ENCODE results near the gene SLC2A13.
"Not testable (repeated sequence)": the region's sequence is repeated elsewhere in the genome, so short reads cannot be mapped to it uniquely, and the experiment has no call there.

Gene SLC2A13

DNA sequence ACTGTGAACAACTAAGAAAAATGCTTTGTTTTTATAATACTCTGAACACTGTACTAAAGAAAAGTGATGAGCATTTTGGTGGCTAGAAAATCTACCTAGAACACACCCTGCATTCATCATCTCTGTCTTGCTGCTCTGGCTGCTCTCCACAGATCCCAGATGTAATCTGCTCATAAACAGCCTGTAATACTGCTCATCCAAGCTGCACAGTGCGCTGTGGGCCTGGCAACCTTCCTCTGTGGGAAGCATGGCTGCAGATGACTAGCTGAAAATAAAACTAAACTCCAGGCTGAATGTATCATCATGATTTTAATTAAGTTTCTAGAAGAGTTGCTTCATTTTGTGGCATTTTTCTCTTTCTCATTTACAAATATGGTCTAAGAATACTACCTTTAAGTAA lies 200.7 kb downstream of the SLC2A13 start:
- no peaks in the 10 kb centered on the region for H3K27me3 ChIP-seq (ENCODE audit: insufficient read depth, low read depth, severe bottlenecking)
- H3K9me3 ChIP-seq (ENCODE audit: severe bottlenecking), result no peaks in the 10 kb centered on the region
- H3K4me3 ChIP-seq (ENCODE audit: low read depth, low read length), result no peak overlapping the region
- H3K27ac ChIP-seq, result no peak overlapping the region
- H3K36me3 ChIP-seq, result no peaks in the 10 kb centered on the region
- no peak for DNase-seq
- TF ChIP-seq, protein P1, sequence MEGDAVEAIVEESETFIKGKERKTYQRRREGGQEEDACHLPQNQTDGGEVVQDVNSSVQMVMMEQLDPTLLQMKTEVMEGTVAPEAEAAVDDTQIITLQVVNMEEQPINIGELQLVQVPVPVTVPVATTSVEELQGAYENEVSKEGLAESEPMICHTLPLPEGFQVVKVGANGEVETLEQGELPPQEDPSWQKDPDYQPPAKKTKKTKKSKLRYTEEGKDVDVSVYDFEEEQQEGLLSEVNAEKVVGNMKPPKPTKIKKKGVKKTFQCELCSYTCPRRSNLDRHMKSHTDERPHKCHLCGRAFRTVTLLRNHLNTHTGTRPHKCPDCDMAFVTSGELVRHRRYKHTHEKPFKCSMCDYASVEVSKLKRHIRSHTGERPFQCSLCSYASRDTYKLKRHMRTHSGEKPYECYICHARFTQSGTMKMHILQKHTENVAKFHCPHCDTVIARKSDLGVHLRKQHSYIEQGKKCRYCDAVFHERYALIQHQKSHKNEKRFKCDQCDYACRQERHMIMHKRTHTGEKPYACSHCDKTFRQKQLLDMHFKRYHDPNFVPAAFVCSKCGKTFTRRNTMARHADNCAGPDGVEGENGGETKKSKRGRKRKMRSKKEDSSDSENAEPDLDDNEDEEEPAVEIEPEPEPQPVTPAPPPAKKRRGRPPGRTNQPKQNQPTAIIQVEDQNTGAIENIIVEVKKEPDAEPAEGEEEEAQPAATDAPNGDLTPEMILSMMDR (IDR thresholded peaks at IDR 0.05; ENCODE audit: low read depth, low read length), result no peak

DNA sequence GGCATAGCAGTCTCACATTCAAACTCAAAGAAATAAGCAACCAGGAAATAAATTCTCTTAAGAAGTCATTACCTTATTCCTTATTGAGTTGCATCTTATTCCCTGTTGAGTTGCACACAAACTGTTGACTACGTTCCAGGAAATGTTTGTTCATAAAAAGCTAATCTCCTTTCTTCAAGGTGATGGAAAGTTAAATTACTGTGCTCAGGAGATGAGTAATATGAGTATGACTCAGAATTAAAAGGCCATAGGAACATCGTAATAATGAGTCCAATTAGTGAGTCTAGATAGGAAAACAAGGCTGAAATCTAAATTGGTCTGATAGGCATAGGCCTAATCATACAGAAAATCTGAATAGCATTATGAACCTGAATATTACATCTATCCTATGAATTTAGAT lies 203.1 kb downstream of the SLC2A13 start:
- TF ChIP-seq, protein P1 (IDR thresholded peaks at IDR 0.05; ENCODE audit: low read depth, low read length), result no peak
- no peaks in the 10 kb centered on the region for H3K36me3 ChIP-seq
- no peak for DNase-seq
- no peak overlapping the region for H3K27ac ChIP-seq
- no peaks in the 10 kb centered on the region for H3K9me3 ChIP-seq (ENCODE audit: severe bottlenecking)
- H3K27me3 ChIP-seq (ENCODE audit: insufficient read depth, low read depth, severe bottlenecking), result no peaks in the 10 kb centered on the region
- no peak overlapping the region for H3K4me3 ChIP-seq (ENCODE audit: low read depth, low read length)

DNA sequence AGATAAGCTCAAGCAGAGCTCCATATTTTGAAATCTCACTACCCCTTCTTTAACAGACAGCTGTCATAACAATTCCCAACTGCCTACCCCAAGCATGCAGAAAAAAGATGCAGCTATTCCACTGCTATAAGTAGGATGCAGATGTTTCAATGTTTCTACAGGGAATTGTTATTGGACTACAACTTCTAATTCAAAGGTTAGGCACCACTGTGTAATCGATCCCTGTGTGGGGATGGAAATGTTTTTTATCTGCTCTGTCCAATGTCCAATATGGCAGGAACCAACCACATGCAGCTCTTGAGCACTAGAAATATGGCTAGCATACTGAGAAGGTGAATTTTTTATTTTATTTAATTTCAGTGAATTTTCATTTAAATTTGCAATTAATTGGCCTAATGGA lies 208.6 kb downstream of the SLC2A13 start:
- no peaks in the 10 kb centered on the region for H3K36me3 ChIP-seq
- DNase-seq, result no peak
- no peak overlapping the region for H3K27ac ChIP-seq
- H3K9me3 ChIP-seq (ENCODE audit: severe bottlenecking), result no peaks in the 10 kb centered on the region
- TF ChIP-seq, protein P1 (IDR thresholded peaks at IDR 0.05; ENCODE audit: low read depth, low read length), result no peak
- no peak overlapping the region for H3K4me3 ChIP-seq (ENCODE audit: low read depth, low read length)
- no peaks in the 10 kb centered on the region for H3K27me3 ChIP-seq (ENCODE audit: insufficient read depth, low read depth, severe bottlenecking)

DNA sequence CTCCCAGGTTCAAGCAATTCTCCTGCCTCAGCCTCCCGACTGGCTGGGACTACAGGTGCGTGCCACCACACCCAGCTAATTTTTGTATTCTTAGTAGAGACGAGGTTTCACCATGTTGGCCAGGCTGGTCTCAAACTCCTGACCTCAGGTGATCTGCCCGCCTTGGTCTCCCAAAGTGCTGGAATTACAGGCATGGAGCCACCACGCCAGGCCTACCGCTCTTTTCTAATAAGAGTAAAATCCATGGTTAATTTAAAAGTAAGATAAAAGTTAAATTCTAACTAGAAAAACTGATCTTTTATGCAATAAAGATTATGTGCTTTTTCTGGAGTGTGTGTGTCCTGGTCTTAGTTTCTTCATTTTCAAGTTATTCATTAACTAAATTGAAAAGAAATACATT lies 212.5 kb downstream of the SLC2A13 start:
- not testable (repeated sequence) for H3K27me3 ChIP-seq (ENCODE audit: insufficient read depth, low read depth, severe bottlenecking); H3K27ac ChIP-seq; H3K4me3 ChIP-seq (ENCODE audit: low read depth, low read length); H3K36me3 ChIP-seq; DNase-seq; H3K9me3 ChIP-seq (ENCODE audit: severe bottlenecking)

DNA sequence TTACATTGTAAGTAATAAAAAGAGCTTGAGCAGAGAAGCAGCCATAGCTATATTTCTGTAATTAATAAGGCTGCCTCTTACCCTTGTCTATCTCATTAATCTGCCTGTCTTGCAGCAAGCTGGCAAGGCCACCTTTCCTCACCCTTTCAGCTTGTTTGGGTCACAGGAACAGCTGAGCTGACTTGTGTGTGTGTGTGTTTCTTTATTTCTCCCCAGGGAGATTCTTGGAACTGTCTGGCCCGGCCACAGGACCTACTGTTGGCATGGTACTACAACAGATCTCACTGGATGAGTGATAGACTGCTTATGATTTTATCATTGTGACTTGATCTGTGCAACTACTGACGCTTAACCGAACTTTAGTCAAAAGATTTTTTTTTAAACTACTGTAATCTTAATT lies 213.7 kb downstream of the SLC2A13 start:
- H3K27me3 ChIP-seq (ENCODE audit: insufficient read depth, low read depth, severe bottlenecking), result no peaks in the 10 kb centered on the region
- H3K4me3 ChIP-seq (ENCODE audit: low read depth, low read length), result no peak overlapping the region
- H3K9me3 ChIP-seq (ENCODE audit: severe bottlenecking), result no peaks in the 10 kb centered on the region
- H3K36me3 ChIP-seq, result no peaks in the 10 kb centered on the region
- H3K27ac ChIP-seq, result no peak overlapping the region
- DNase-seq, result no peak
- TF ChIP-seq, protein P1 (IDR thresholded peaks at IDR 0.05; ENCODE audit: low read depth, low read length), result no peak

DNA sequence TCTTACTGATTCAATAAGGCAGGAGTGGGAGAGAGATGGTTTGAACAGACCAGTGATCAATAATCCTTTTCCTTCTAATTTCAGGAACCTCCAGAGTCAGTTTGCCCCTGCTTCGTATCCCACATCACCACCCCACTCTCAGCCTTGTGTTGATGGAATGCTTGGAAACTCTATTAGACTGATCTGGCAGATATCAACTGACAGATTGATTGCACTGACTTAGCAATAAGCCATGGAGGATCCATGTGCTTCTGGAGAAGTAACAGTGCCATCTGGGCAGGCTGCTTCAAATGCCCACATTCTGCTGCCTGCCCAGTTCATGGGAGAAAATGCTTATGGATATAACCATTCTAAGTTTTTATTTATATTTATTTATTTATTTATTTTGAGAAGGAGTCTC lies 218.0 kb downstream of the SLC2A13 start:
- no peak overlapping the region for H3K27ac ChIP-seq
- H3K4me3 ChIP-seq (ENCODE audit: low read depth, low read length), result no peak overlapping the region
- no peaks in the 10 kb centered on the region for H3K27me3 ChIP-seq (ENCODE audit: insufficient read depth, low read depth, severe bottlenecking)
- TF ChIP-seq, protein P1 (IDR thresholded peaks at IDR 0.05; ENCODE audit: low read depth, low read length), result no peak
- H3K9me3 ChIP-seq (ENCODE audit: severe bottlenecking), result no peaks in the 10 kb centered on the region
- H3K36me3 ChIP-seq, result no peaks in the 10 kb centered on the region
- DNase-seq, result no peak
